Mesenchymal stem cell (in vitro differentiated cells and primary cell): ENCODE data around the gene C10orf71.

ENCODE experiments used
- DNase-seq: peaks from one replicate; pipeline ENCODE4 v3.0.0-alpha.2; 2013
- H2AFZ ChIP-seq: one replicate; pipeline ENCODE4 v1.6.1; 2013; ENCODE audit warnings: low read depth, mild to moderate bottlenecking, control low read depth, inconsistent platforms, low read length, moderate library complexity
- H2AK5ac ChIP-seq: 2 replicates; pipeline ENCODE4 v1.6.1; 2013; ENCODE audit warnings: low read length, moderate library complexity, mild to moderate bottlenecking, inconsistent platforms; ENCODE audit not compliant: severe bottlenecking
- H2BK120ac ChIP-seq: one replicate; pipeline ENCODE4 v1.6.1; 2013; ENCODE audit warnings: low read depth, mild to moderate bottlenecking, inconsistent platforms, low read length, moderate library complexity
- H2BK12ac ChIP-seq, 2 experiments: one replicate each; pipeline ENCODE4 v1.6.1; 2013; ENCODE audit warnings: inconsistent platforms in 2 of 2, low read length in 2 of 2, mild to moderate bottlenecking in 2 of 2, moderate library complexity in 2 of 2, control low read depth in 1 of 2
- H2BK15ac ChIP-seq: one replicate; pipeline ENCODE4 v1.6.1; 2013; ENCODE audit warnings: mild to moderate bottlenecking, low read depth, inconsistent platforms; ENCODE audit not compliant: poor library complexity, severe bottlenecking
- H2BK5ac ChIP-seq: 2 replicates; pipeline ENCODE4 v1.6.1; 2013; ENCODE audit warnings: low read depth, mild to moderate bottlenecking, low read length, control low read depth, inconsistent platforms; ENCODE audit not compliant: poor library complexity, severe bottlenecking
- H3K14ac ChIP-seq, 2 experiments: one replicate each; pipeline ENCODE4 v1.6.1; 2013; ENCODE audit warnings: inconsistent platforms in 2 of 2, low read length in 2 of 2, control low read depth in 1 of 2, mild to moderate bottlenecking in 1 of 2, moderate library complexity in 1 of 2
- H3K18ac ChIP-seq, 2 experiments: one replicate each; pipeline ENCODE4 v1.6.1; 2013; ENCODE audit warnings: inconsistent platforms in 2 of 2, low read length in 2 of 2, control low read depth in 1 of 2, low read depth in 1 of 2, mild to moderate bottlenecking in 1 of 2
- H3K23ac ChIP-seq, 2 experiments: one replicate each; pipeline ENCODE4 v1.6.1; 2013; ENCODE audit warnings: inconsistent platforms in 2 of 2, low read length in 2 of 2, mild to moderate bottlenecking in 2 of 2, moderate library complexity in 2 of 2, control low read depth in 1 of 2
- H3K27ac ChIP-seq: 2 replicates; pipeline ENCODE4 v1.5.1; 2013; ENCODE audit warnings: mild to moderate bottlenecking, moderate library complexity, low read length, control low read depth, inconsistent platforms; ENCODE audit not compliant: poor library complexity, severe bottlenecking
- H3K27me3 ChIP-seq, 2 experiments: 2 replicates each; pipeline versions ENCODE4 v1.6.1 to v1.7.0; 2013; ENCODE audit warnings: low read length in 2 of 2, mild to moderate bottlenecking in 2 of 2, moderate library complexity in 2 of 2, control low read depth in 1 of 2, inconsistent platforms in 1 of 2; ENCODE audit not compliant: control insufficient read depth in 1 of 2, insufficient read depth in 1 of 2
- H3K36me3 ChIP-seq, 2 experiments: 2 replicates each; pipeline versions ENCODE4 v1.6.1 to v1.7.0; 2013; ENCODE audit warnings: low read length in 2 of 2, control low read depth in 1 of 2, inconsistent platforms in 1 of 2, low read depth in 1 of 2, mild to moderate bottlenecking in 1 of 2; ENCODE audit not compliant: insufficient read depth in 2 of 2, control insufficient read depth in 1 of 2
- H3K4ac ChIP-seq, 2 experiments: one replicate each; pipeline ENCODE4 v1.6.1; 2013; ENCODE audit warnings: inconsistent platforms in 2 of 2, low read length in 2 of 2, mild to moderate bottlenecking in 2 of 2, moderate library complexity in 2 of 2, control low read depth in 1 of 2, low read depth in 1 of 2
- H3K4me1 ChIP-seq: 2 replicates; pipeline ENCODE4 v1.6.1; 2013; ENCODE audit warnings: low read depth, low read length, control low read depth; ENCODE audit not compliant: control insufficient read depth, insufficient read depth
- H3K4me2 ChIP-seq: 2 replicates; pipeline ENCODE4 v1.6.1; 2013; ENCODE audit warnings: low read length, mild to moderate bottlenecking, inconsistent platforms; ENCODE audit not compliant: poor library complexity, severe bottlenecking
- H3K4me3 ChIP-seq, 2 experiments: 2 replicates each; pipeline versions ENCODE4 v1.5.1 to v1.7.0; 2013; ENCODE audit warnings: low read length in 2 of 2, mild to moderate bottlenecking in 2 of 2, control low read depth in 1 of 2, low read depth in 1 of 2; ENCODE audit not compliant: insufficient read depth in 1 of 2
- H3K79me1 ChIP-seq: replicated peaks from 2 replicates; pipeline ENCODE4 v1.6.1; 2013; ENCODE audit warnings: mild to moderate bottlenecking, control low read depth, low read length, inconsistent platforms; ENCODE audit not compliant: poor library complexity, severe bottlenecking
- H3K9ac ChIP-seq: 2 replicates; pipeline ENCODE4 v1.7.0; 2013; ENCODE audit warnings: mild to moderate bottlenecking, low read length, moderate library complexity
- H3K9me3 ChIP-seq: 2 replicates; pipeline ENCODE4 v1.7.0; 2013; ENCODE audit warnings: mild to moderate bottlenecking, low read length; ENCODE audit not compliant: control insufficient read depth
- H4K8ac ChIP-seq: one replicate; pipeline ENCODE4 v1.6.1; 2013; ENCODE audit warnings: inconsistent platforms, mild to moderate bottlenecking, low read length, moderate library complexity
- H4K91ac ChIP-seq: one replicate; pipeline ENCODE4 v1.6.1; 2013; ENCODE audit warnings: mild to moderate bottlenecking, low read length, inconsistent platforms
- WGBS: methylation state at CpG from one replicate; pipeline ENCODE4 v1.1.7; 2013; ENCODE audit warnings: mixed read lengths; 5-methylcytosine and 5-hydroxymethylcytosine counted together

C10orf71 gene

DNA sequence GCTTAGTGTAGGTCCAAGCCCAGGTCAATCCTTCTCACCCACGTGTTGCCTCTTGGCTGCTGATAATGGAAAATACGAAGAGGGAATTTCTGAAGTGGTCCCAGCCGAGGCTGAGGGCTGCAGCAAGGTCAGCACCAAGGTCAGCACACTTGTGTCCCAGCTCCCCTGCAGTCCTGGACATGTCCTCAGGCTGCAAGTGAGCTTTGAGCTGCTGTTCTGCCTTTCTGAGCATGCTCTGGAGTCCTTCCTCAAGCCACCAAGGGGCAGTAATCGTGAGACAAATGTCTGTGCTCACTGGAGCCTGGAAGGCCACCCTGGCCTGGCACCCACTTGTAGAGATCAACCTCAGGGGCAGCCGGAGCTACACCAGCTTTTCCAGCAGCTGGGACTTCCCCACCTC, 68.6 kb downstream of the C10orf71 start:
- 30% methylated on average over 5 of the region's 5 CpGs for WGBS
- Histone ChIP-seq H3K27me3 (peaks cover 11 to 56% of the 10 kb centered on the region in 2 experiments), H3K79me1 (no peaks in the 10 kb centered on the region), H3K14ac (no peak overlapping the region), H3K27ac (no peak overlapping the region), H2BK120ac (no peak overlapping the region), H4K91ac (no peak overlapping the region), H2AK5ac (no peak overlapping the region), H3K4me1 (peaks cover 6% of the 10 kb centered on the region), H3K36me3 (no peaks in the 10 kb centered on the region), H3K9me3 (no peaks in the 10 kb centered on the region), H2BK12ac (no peak overlapping the region), H3K18ac (no peak overlapping the region), H3K4me3 (no peak overlapping the region), H2AFZ (no peak overlapping the region), H3K4ac (no peak overlapping the region), H3K9ac (no peak overlapping the region), H2BK15ac (no peak overlapping the region), H2BK5ac (no peak overlapping the region), H3K23ac (no peak overlapping the region), H3K4me2 (no peak overlapping the region), H4K8ac (no peak overlapping the region)
- no peak for DNase-seq

DNA sequence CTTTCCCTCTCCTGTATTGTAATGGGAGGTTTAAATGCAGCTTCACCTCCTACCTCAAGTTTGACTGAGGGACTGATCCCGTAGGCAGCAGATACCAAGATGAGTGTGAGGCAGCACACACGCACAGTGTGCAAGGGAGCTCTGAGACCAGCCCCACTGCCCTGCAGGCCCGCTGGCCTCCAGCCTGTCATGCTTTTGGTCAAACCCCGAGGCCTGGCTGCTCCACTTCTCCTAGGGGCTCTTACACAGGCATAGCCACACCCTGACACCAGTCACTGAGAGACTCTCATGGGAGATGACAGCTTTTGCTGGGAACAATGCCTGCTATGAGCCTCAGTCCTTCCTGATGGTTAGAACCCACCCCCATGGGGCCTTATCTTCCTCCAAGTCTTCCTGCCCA, 69.3 kb downstream of the C10orf71 start:
- H2BK5ac ChIP-seq, result no peak overlapping the region
- H3K27me3 ChIP-seq, result peaks cover 11 to 52% of the 10 kb centered on the region in 2 experiments
- H3K79me1 ChIP-seq, result no peaks in the 10 kb centered on the region
- no peak overlapping the region for H3K4me3 ChIP-seq
- H3K36me3 ChIP-seq, result no peaks in the 10 kb centered on the region
- H3K9me3 ChIP-seq, result no peaks in the 10 kb centered on the region
- H4K8ac ChIP-seq, result no peak overlapping the region
- no peak overlapping the region for H2AFZ ChIP-seq
- 78% methylated on average over 4 of the region's 4 CpGs for WGBS
- peaks cover 3% of the 10 kb centered on the region for H3K4me1 ChIP-seq
- H2BK12ac ChIP-seq, result no peak overlapping the region
- H2AK5ac ChIP-seq, result no peak overlapping the region
- no peak overlapping the region for H3K4ac ChIP-seq
- H3K14ac ChIP-seq, result no peak overlapping the region
- no peak overlapping the region for H3K27ac ChIP-seq
- no peak overlapping the region for H2BK15ac ChIP-seq
- H2BK120ac ChIP-seq, result no peak overlapping the region
- no peak overlapping the region for H3K18ac ChIP-seq
- H3K9ac ChIP-seq, result no peak overlapping the region
- H4K91ac ChIP-seq, result no peak overlapping the region
- DNase-seq, result no peak
- no peak overlapping the region for H3K23ac ChIP-seq
- no peak overlapping the region for H3K4me2 ChIP-seq

DNA sequence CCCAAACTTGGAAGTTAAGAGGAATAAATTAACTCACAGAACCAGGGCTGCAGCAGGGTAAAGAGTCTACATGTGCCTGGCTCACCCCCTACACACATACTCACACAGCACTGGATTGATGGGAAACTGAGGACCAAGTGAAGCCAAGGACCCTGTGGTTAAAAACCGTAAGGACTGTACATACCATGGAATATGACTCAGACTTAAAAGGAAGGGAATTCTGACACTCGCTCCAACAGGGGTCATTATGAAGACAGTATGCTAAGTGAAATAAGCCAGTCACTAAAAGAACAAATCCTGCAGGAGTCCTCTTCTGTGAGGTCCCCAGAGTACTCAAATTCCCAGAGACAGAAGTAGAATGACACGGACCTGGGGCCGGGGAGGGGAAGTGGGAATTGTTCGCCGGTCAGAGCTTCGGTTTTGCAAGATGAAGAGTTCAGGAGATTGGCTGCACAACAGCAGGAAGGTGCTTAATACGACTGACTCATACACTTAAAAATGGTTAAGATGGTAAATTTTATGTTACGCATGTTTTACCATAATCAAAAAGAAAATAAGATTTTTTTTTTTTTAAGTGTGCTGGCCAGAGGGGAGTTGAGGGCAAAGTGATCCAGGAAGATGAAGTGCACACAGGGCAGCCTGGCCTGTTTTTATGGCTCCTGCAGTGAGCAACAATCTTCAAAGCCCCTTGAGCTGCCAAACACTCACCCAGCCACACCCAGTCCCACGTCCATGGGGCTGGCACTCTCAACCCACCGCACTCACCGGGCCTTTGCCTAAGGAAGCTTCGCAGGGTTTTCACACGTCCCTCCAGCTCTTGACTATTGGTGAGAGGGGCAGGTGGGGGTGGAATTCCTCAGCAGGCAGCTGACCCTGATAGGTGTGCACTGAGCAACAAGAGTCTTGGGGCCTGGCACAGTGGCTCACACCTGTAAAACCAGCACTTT, 70.5 kb downstream of the C10orf71 start:
- Histone ChIP-seq H2AK5ac (no peak overlapping the region), H4K91ac (no peak overlapping the region), H3K4me3 (no peak overlapping the region), H3K27me3 (peaks cover 11 to 53% of the 10 kb centered on the region in 2 experiments), H3K27ac (no peak overlapping the region), H3K9me3 (no peaks in the 10 kb centered on the region), H3K9ac (no peak overlapping the region), H3K36me3 (no peaks in the 10 kb centered on the region), H3K23ac (no peak overlapping the region), H3K79me1 (no peaks in the 10 kb centered on the region), H2BK12ac (no peak overlapping the region), H3K4ac (no peak overlapping the region), H3K18ac (no peak overlapping the region), H2AFZ (no peak overlapping the region), H2BK15ac (no peak overlapping the region), H3K4me2 (no peak overlapping the region), H3K14ac (no peak overlapping the region), H4K8ac (no peak overlapping the region), H3K4me1 (peaks cover 3% of the 10 kb centered on the region), H2BK120ac (no peak overlapping the region), H2BK5ac (no peak overlapping the region)
- no peak for DNase-seq
- WGBS, result 46% methylated on average over 12 of the region's 14 CpGs

- no peak overlapping the region for H3K14ac ChIP-seq
- H2AK5ac ChIP-seq, result no peak overlapping the region
- H4K91ac ChIP-seq, result no peak overlapping the region
- H3K79me1 ChIP-seq, result no peaks in the 10 kb centered on the region
- H2BK15ac ChIP-seq, result no peak overlapping the region
- no peak overlapping the region for H3K27ac ChIP-seq
- H3K36me3 ChIP-seq, result no peaks in the 10 kb centered on the region
- peaks cover 3% of the 10 kb centered on the region for H3K4me1 ChIP-seq
- H3K23ac ChIP-seq, result no peak overlapping the region
- no peak overlapping the region for H3K4ac ChIP-seq
- H3K9ac ChIP-seq, result no peak overlapping the region
- H3K4me2 ChIP-seq, result no peak overlapping the region
- WGBS, result 89% methylated on average over 7 of the region's 8 CpGs
- H3K27me3 ChIP-seq, result peaks cover 11 to 52% of the 10 kb centered on the region in 2 experiments
- no peak for DNase-seq
- no peak overlapping the region for H2BK120ac ChIP-seq
- H3K4me3 ChIP-seq, result no peak overlapping the region
- H2BK12ac ChIP-seq, result no peak overlapping the region
- H3K18ac ChIP-seq, result no peak overlapping the region
- no peaks in the 10 kb centered on the region for H3K9me3 ChIP-seq
- H4K8ac ChIP-seq, result no peak overlapping the region
- no peak overlapping the region for H2AFZ ChIP-seq
- no peak overlapping the region for H2BK5ac ChIP-seq
These were observed 71.5 kb downstream of the C10orf71 start for GRCh38 chr10:49370326-49371100.
